Medulla oblongata (tissue), 1 donor: Measurements from ENCODE around the gene TOMM5.

ENCODE experiments used
- DNase-seq: peaks from one replicate; pipeline ENCODE4 v3.0.0-alpha.2; 2015; ENCODE audit errors: extremely low spot score

The TOMM5 gene

GRCh38 chr9:37592108-37592951 is at the start of gene TOMM5:
TOMM5 (minus strand) TSS chr9:37592597; CDS start chr9:37592532, 65 bp downstream.
- DNase-seq = peak; percentile 96

- no peak for DNase-seq
Measured at GRCh38 chr9:37641331-37641730, 48.9 kb upstream of the TOMM5 start.

GRCh38 chr9:37640246-37640645 is 47.8 kb upstream of the TOMM5 start:
- no peak for DNase-seq

- no peak for DNase-seq
Measured at GRCh38 chr9:37639841-37640240, 47.4 kb upstream of the TOMM5 start.

GRCh38 chr9:37639109-37639762 is 46.8 kb upstream of the TOMM5 start:
- DNase-seq = no peak

- DNase-seq = no peak
Measured at GRCh38 chr9:37636511-37637448, 44.4 kb upstream of the TOMM5 start.

- DNase-seq = no peak
Measured at GRCh38 chr9:37635808-37636207, 43.4 kb upstream of the TOMM5 start.

GRCh38 chr9:37632479-37632878 is 40.1 kb upstream of the TOMM5 start:
- no peak for DNase-seq

- no peak for DNase-seq
Measured at GRCh38 chr9:37626708-37627292, 34.4 kb upstream of the TOMM5 start.

- DNase-seq = no peak
Measured at GRCh38 chr9:37625758-37626147, 33.4 kb upstream of the TOMM5 start.

GRCh38 chr9:37625036-37625757 is 32.8 kb upstream of the TOMM5 start:
- DNase-seq = no peak

- DNase-seq = no peak
Measured at GRCh38 chr9:37624073-37624472, 31.7 kb upstream of the TOMM5 start.

GRCh38 chr9:37623267-37623666 is 30.9 kb upstream of the TOMM5 start:
- DNase-seq = no peak

- DNase-seq = no peak
Measured at GRCh38 chr9:37622462-37622861, 30.1 kb upstream of the TOMM5 start.

- DNase-seq = no peak
Measured at GRCh38 chr9:37621273-37622121, 29.1 kb upstream of the TOMM5 start.

GRCh38 chr9:37620396-37620795 is 28.0 kb upstream of the TOMM5 start:
- no peak for DNase-seq

GRCh38 chr9:37619806-37620205 is 27.4 kb upstream of the TOMM5 start:
- DNase-seq = no peak

GRCh38 chr9:37618817-37619216 is 26.4 kb upstream of the TOMM5 start:
- DNase-seq = no peak

GRCh38 chr9:37617832-37618231 is 25.4 kb upstream of the TOMM5 start:
- no peak for DNase-seq

GRCh38 chr9:37617161-37617560 is 24.8 kb upstream of the TOMM5 start:
- DNase-seq = no peak
